Stimulated activated CD4-positive, alpha-beta T cell treated with anti-CD3 and anti-CD28 coated beads, Interleukin-1b, Interleukin-23, amount 100 ng/mL, for 48 hours (primary cell): ENCODE results near the gene CENPB.
"Not testable (repeated sequence)": the region's sequence is repeated elsewhere in the genome, so short reads cannot be mapped to it uniquely, and the experiment has no call there.

Source experiments
- DNase-seq: peaks from one replicate; pipeline ENCODE4 v3.0.0-alpha.2; 2020

CENPB gene

GRCh38 chr20:3786665-3787323 lies at the start of gene CENPB:
TSS of gene CENPB (minus strand) at chr20:3786740. CDS start at chr20:3786483, 257 bp downstream.
- peak; percentile 89 for DNase-seq

GRCh38 chr20:3836132-3836531 lies 49.6 kb upstream of the CENPB start:
- no peak for DNase-seq

GRCh38 chr20:3829891-3830290 lies 43.4 kb upstream of the CENPB start:
- not testable (repeated sequence) for DNase-seq

GRCh38 chr20:3828798-3829197 lies 42.3 kb upstream of the CENPB start:
- DNase-seq = no peak

GRCh38 chr20:3826420-3826819 lies 39.9 kb upstream of the CENPB start:
- DNase-seq = no peak

- DNase-seq = no peak
Observed at GRCh38 chr20:3825526-3825925, 39.0 kb upstream of the CENPB start.

GRCh38 chr20:3823881-3824280 lies 37.3 kb upstream of the CENPB start:
- no peak for DNase-seq

- no peak for DNase-seq
Observed at GRCh38 chr20:3821996-3822395, 35.5 kb upstream of the CENPB start.

GRCh38 chr20:3820901-3821727 lies 34.6 kb upstream of the CENPB start:
- DNase-seq = no peak

- peak; percentile 90 for DNase-seq
Observed at GRCh38 chr20:3820048-3820900, 33.7 kb upstream of the CENPB start, which contains the start of gene AP5S1. TSS of gene AP5S1 (plus strand) at chr20:3820547. CDS start at chr20:3822118, 1,571 bp downstream.

GRCh38 chr20:3819411-3820047 lies 33.0 kb upstream of the CENPB start:
- no peak for DNase-seq

GRCh38 chr20:3818155-3819151 lies 31.9 kb upstream of the CENPB start:
- DNase-seq = no peak

GRCh38 chr20:3815703-3816315 lies 29.3 kb upstream of the CENPB start:
- no peak for DNase-seq

- DNase-seq = no peak
Observed at GRCh38 chr20:3814928-3815495, 28.5 kb upstream of the CENPB start.

GRCh38 chr20:3813848-3814581 lies 27.5 kb upstream of the CENPB start:
- no peak for DNase-seq

- DNase-seq = no peak
Observed at GRCh38 chr20:3812975-3813847, 26.7 kb upstream of the CENPB start.

GRCh38 chr20:3812259-3812681 lies 25.7 kb upstream of the CENPB start:
- DNase-seq = no peak

- peak; percentile 95 for DNase-seq
Observed at GRCh38 chr20:3811467-3812258, 25.1 kb upstream of the CENPB start.
